GM19452 (cell line): Measurements from ENCODE around the gene BATF3.

Experiments used
- ATAC-seq: cut with Tn5 transposase; IDR thresholded peaks from one replicate; pipeline ENCODE4 v1.9.1; 2021; ENCODE audit not compliant: unreplicated experiment

BATF3 gene

DNA sequence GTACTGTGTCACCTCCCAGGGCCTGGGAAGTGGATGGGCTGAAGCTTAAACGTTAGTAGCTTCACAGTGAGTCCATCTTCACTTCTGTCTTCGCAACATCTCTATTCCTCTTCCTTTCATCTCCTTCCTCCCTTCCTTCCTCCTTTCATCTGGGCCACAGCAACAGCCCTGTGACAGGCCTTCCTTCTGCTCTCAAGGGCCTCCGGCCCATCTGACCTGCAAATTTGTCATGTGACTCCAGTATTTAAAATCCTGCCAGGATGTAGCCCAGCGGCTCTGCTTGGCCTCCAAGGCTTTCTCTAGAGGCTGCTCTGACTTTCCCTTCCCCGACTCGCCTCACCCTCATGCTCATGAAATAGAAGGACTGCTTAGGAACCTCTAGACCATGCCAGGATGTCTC, 10.9 kb upstream of the BATF3 start:
- no peak for ATAC-seq

- ATAC-seq, result no peak
These were observed 4.4 kb upstream of the BATF3 start for GRCh38 chr1:212703991-212704564.

DNA sequence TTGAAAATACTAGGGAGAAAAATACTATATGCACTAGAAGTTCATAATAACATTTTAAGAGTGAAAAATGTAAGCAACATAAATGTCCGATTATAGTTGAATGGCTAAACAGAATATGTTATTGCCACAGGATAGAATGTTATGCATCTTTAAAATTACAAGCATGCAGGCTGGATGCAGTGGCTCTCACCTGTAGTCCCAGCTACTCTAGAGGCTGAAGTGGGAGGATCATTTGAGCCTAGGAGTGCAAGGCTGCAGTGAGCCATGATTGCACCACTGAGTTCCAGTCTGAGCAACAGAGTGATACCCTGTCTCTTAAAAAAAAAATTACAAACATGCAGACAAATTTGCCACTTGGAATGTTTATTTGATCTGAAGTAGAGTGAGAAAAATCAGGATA, 3.0 kb upstream of the BATF3 start:
- no peak for ATAC-seq

DNA sequence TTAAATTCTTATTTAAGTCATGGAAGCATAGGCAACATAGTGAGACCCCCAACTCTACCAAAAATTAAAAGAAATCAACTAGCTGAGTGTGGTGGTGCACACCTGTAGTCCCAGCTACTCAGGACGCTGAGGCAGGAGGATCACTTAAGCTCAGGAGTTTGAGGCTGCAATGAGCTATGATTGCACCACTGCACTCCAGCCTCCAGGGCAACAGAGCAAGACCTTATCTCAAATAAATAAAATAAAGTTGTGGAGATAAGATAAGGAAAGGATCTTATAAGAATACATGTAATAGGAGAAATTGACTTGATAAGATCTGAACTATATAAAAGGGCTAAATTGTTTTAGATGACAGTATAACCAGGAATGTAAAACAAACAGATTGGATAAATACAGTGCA, 2.3 kb upstream of the BATF3 start:
- no peak for ATAC-seq

- no peak for ATAC-seq
These were observed 1.5 kb upstream of the BATF3 start for GRCh38 chr1:212700892-212701819.

DNA sequence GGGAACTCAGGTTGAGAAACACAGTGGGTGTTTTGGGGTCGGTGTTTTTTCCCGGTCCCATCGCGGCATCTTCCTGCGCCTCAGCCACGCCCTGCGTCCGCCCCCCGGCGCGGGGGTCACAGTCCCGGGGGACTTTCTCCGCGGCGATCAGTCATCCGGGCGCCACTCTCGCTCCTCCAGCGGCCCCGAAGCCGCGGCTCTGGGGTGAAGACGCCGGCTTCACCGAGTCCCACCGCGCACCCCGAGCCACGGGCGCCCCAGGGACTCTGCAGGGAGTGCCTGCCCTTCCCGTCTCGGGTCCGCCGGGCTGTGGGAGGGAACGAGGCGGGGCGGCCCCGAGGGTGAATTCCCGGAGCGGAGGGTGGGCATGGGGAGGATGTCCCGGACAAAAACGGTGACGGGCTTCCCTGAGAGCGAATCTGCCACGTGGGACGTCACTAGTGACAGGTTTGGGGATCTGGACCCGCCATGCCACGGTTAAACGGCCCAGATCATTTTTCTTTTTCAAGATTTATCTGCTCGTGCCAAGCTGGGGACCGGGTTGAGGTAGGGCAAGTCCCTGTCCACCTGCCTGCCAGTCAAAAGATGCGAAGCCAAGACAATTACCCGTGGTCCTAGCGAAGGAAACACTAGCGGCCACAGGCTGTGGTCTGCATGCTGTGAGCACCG, 717 bp upstream of the BATF3 start:
- peak; percentile 29 for ATAC-seq

DNA sequence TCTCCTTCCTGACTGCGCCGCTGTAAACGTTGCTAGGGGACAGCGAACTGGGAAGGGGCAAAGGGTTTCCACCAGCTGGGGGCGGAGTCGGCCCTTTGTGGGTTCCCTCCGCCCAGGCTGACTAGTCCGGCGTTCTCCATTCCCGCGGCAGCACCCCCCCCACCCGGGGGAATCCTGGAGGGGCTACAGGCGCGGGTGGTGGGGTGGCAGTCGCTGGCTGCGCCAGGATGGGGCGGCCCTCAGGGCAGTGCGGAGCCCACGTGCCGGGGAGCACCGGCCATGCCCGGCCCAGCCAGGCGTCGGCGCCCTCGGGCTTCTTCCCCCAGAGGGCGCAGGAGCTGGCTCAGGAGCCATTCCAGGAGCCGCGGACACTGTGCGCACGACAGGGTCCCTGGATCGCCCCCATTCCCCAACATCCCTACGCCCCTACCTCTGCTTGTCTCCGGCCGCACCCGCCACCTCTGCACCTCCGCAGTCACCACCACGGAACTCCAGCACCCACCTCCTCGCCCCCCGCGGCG, 476 bp downstream of the BATF3 start:
- peak; percentile 52 for ATAC-seq

GRCh38 chr1:212698467-212699103, 1.1 kb downstream of the BATF3 start:
- no peak for ATAC-seq

DNA sequence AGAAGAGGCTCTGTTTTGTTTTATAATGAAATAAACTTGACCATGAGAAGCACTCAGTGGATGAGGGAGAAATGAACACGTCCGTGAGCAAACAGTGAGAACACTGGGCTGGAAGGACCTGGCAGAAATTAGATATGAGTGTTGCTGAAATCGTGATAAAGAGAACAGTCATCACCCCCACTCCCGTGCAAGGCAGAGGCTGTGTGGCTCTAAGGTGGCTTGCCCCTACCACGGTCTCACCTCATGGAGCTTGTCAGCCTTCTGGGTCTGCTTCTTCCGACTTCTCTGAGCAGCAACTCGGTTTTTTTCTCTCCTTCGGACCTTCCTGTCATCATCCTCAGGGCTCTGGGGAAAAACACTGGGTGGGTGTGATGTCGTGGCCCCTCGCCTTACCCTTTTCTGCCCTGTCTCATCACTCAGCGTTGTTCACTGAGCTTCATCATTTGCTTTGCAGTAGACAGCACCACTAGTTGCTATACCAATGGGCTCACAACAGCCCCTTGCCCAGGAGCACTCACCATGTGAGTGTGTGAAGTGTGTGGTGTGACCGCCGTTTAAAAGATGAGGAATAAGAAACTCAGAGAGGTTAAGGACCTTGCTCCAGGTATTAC, 2.8 kb downstream of the BATF3 start:
- no peak for ATAC-seq

DNA sequence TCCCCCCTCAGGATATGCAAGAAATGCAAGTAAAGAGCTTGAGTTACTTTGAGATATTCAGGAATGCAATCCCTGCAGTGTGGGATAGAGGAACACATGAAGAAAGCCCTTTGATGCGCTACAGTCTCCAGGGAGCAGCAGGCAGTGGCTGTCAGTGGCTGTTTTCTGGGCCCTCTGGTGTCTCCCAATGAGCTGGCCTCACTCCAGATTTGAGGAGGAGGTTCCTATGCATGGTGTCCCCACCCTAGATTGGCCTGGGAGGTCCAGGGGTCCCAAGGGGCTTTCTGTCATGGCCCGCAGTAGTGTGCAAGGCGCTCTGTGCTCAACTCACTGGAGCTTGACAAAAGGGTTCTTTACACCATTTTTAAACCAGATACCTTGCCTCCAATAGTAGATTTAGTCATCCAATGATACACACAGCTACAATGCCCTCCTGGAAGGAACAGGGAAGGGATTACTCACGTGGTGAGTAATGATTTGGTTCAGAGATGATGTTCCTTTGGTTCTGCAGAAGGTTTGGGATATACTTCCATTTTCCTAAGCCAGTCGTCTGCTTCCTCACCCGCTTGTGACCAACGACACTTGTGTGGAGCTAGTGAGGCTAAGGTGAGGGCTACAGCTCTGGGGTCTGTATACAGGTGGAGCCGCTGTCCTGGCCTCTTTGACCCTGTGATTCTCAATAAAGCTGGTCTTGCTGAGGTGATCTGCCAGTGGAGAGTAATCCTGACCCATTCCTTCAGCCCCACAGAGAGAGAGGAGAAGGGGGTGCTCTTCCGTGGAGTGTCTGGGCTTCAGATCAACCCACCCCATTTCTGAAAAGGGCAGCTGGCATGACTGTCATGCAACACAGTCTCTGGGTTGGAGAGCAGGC, 6.6 kb downstream of the BATF3 start:
- no peak for ATAC-seq

- no peak for ATAC-seq
These were observed 8.0 kb downstream of the BATF3 start for GRCh38 chr1:212691561-212692071.

GRCh38 chr1:212690816-212691403, 8.7 kb downstream of the BATF3 start:
- no peak for ATAC-seq

GRCh38 chr1:212689758-212690529, 9.7 kb downstream of the BATF3 start:
- ATAC-seq, result no peak

DNA sequence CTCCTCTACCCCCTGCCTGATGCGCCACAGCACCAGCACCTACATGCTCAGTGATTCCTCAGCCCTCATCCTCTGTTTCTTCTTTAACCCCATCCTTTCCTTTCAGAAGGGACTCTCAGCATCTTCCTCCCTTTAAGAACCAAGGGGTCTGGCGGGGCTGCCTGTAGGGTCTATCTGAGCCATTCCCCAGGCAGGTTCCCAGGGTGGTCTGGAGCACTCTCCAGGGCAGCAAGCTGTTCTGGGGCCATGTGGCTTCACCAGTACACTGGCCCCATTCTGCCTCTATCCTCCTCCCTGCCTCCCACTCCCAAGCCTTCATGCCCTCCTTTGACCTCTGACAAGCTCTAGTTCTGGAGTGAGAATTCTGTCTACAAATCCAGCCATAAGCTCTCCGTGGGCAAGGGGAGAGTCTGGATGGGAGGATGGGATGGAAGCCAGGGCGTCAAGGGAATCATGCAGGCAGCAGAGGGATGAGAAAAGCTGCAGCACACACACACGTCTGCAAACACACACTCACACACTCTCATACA, 10.4 kb downstream of the BATF3 start:
- no peak for ATAC-seq

- no peak for ATAC-seq
These were observed 11.1 kb downstream of the BATF3 start for GRCh38 chr1:212688341-212689047.

DNA sequence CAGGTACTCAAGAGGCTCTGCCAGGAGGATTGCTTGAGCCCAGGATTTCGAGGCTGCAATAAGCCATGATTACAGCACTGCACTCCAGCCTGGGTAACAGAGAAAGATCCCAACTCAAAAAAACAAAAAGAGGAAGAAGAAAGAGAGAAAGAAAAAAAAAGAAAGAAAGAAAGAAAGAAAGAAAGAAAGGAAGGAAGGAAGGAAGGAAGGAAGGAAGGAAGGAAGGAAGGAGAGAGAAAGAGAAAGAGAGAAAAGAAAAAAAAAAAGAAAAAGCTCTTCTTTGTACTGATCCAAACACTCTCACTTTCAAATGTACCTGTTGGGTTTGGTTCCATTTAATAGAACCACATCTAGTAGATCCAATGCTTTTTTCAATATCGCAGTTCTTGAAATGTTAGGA, 11.8 kb downstream of the BATF3 start:
- ATAC-seq, result no peak

GRCh38 chr1:212686591-212686990, 13.0 kb downstream of the BATF3 start:
- ATAC-seq, result no peak

DNA sequence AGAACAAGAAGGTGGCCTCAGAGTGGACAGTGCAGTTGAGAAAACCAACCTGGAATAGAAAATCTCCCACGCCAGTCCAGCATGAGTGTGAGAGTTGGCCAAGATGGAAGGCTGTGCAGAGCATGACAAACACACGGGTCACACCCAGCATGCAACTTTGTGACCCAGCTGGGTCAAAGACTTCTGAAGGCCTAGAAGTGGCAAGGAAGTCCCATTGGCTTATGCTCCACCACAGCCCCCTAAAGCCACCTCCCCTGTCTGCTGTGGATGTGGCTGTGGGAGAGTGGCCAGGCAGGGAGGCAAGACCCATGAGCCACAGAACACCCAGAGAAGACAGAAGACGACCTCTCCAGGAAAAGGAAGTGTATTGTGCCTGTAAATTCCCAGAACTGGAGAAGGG, 13.6 kb downstream of the BATF3 start:
- ATAC-seq, result no peak
